ENCODE results near the gene SERPINB5. TPM values are rescaled to one million over a fixed set of nuclear protein-coding genes. Genes with fewer than 3 reads are reported as not detected.
"Not testable (repeated sequence)": the region's sequence is repeated elsewhere in the genome, so short reads cannot be mapped to it uniquely, and the experiment has no call there.

Gene SERPINB5
- total and polyA plus RNA-seq, 9 donors: 0.26 to 4.3 (median 0.76) TPM; not detected in 6

DNA sequence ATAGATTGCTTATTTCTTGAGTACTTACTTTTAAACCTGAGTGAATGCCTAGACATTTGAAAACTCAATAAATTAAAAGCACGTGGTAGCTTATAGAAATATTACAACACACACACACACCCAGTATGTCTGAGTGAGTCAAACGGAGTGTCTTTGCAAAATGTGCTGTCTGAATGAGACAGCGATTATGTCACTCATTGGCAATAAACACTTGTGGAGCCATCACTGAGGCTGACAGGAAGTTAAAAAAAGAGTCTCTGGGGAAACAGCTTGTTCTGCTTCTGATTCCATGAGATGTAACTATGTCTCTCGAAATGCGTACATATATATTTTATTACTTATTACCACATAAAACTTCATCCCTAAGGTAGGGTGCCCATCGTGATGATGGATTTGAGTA lies 32.2 kb upstream of the SERPINB5 start:
- peak; percentile 94 for DNase-seq
- WGBS (ENCODE audit: insufficient coverage): 20% methylated on average over 1 of the region's 6 CpGs
- H3K27me3 ChIP-seq (ENCODE audit: control insufficient read depth, insufficient read depth, low read length): no peaks in the 10 kb centered on the region
- no peaks in the 10 kb centered on the region for H3K9me3 ChIP-seq (replicated peaks; ENCODE audit: control insufficient read depth, low read depth, low read length)
- H3K27ac ChIP-seq (ENCODE audit: low read length): peak overlapping the region; percentile 5
- no peak overlapping the region for H3K4me3 ChIP-seq (ENCODE audit: low read length)
- H3K36me3 ChIP-seq (ENCODE audit: control insufficient read depth, insufficient read depth, low read length): no peaks in the 10 kb centered on the region
- H3K4me1 ChIP-seq (ENCODE audit: control insufficient read depth, insufficient read depth, low read length): no peaks in the 10 kb centered on the region

DNA sequence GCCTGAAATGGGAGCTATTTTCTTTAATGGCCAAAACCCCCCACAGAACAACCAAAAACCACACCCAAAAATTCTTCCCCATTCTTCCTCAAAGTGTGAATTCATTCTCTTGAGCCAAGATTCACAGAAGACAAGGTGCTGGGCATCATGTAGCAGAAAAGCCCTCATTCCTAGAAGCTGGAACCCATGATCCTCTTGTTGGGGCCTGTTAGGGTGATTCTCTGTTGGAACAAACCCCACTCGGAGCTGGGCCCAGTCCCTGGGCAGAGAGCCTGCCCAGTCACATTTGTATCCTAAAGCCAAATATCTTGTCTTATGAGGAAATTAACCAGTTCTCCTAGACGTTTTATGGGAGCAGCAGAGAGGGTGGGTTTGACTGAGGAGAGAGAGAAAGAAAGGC lies 31.7 kb upstream of the SERPINB5 start:
- H3K9me3 ChIP-seq (replicated peaks; ENCODE audit: control insufficient read depth, low read depth, low read length): no peaks in the 10 kb centered on the region
- H3K27me3 ChIP-seq (ENCODE audit: control insufficient read depth, insufficient read depth, low read length): no peaks in the 10 kb centered on the region
- no peak overlapping the region for H3K4me3 ChIP-seq (ENCODE audit: low read length)
- no CpG with 5 or more reads among the region's 2 CpGs for WGBS (ENCODE audit: insufficient coverage)
- DNase-seq: peak; percentile 51
- peak overlapping the region; percentile 5 for H3K27ac ChIP-seq (ENCODE audit: low read length)
- no peaks in the 10 kb centered on the region for H3K4me1 ChIP-seq (ENCODE audit: control insufficient read depth, insufficient read depth, low read length)
- no peaks in the 10 kb centered on the region for H3K36me3 ChIP-seq (ENCODE audit: control insufficient read depth, insufficient read depth, low read length)

- Histone ChIP-seq H3K27me3 (ENCODE audit: control insufficient read depth, insufficient read depth, low read length) (no peaks in the 10 kb centered on the region), H3K4me1 (ENCODE audit: control insufficient read depth, insufficient read depth, low read length) (no peaks in the 10 kb centered on the region), H3K36me3 (ENCODE audit: control insufficient read depth, insufficient read depth, low read length) (no peaks in the 10 kb centered on the region), H3K4me3 (ENCODE audit: low read length) (no peak overlapping the region), H3K27ac (ENCODE audit: low read length) (no peak overlapping the region), H3K9me3 (replicated peaks; ENCODE audit: control insufficient read depth, low read depth, low read length) (no peaks in the 10 kb centered on the region)
- DNase-seq: no peak
- 88% methylated on average over 3 of the region's 3 CpGs for WGBS (ENCODE audit: insufficient coverage)
Observed at GRCh38 chr18:63446266-63446665, 30.5 kb upstream of the SERPINB5 start.

- no peaks in the 10 kb centered on the region for H3K9me3 ChIP-seq (replicated peaks; ENCODE audit: control insufficient read depth, low read depth, low read length)
- 84% methylated on average over 4 of the region's 5 CpGs for WGBS (ENCODE audit: insufficient coverage)
- DNase-seq: no peak
Observed at GRCh38 chr18:63447066-63447465, 29.7 kb upstream of the SERPINB5 start.

DNA sequence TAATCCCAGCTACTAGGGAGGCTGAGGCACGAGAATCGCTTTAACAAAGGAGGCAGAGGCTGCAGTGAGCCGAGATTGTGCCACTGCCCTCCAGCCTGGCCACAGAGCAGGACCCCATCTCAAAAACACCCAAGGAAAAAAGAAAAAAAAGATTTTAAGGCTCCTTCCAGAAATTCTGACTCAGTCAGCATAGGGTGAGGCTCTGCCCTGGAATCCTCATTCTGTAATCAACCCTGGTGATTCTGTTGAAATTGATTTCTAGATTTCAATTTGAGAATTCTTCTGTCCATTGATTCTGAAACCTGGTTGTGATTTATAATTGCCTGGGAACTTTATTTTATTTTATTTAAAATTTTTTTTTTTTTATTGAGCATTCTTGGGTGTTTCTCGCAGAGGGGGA lies 27.3 kb upstream of the SERPINB5 start:
- Histone ChIP-seq H3K9me3 (replicated peaks; ENCODE audit: control insufficient read depth, low read depth, low read length) (no peaks in the 10 kb centered on the region), H3K36me3 (ENCODE audit: control insufficient read depth, insufficient read depth, low read length) (no peaks in the 10 kb centered on the region), H3K4me1 (ENCODE audit: control insufficient read depth, insufficient read depth, low read length) (no peaks in the 10 kb centered on the region), H3K4me3 (ENCODE audit: low read length) (no peak overlapping the region), H3K27ac (ENCODE audit: low read length) (no peak overlapping the region), H3K27me3 (ENCODE audit: control insufficient read depth, insufficient read depth, low read length) (no peaks in the 10 kb centered on the region)
- WGBS (ENCODE audit: insufficient coverage): no CpG with 5 or more reads among the region's 4 CpGs
- DNase-seq: no peak

More at GRCh38 chr18:63447066-63447465, 29.7 kb upstream of the SERPINB5 start:
- no peak overlapping the region for H3K27ac ChIP-seq (ENCODE audit: low read length)
- H3K36me3 ChIP-seq (ENCODE audit: control insufficient read depth, insufficient read depth, low read length): no peaks in the 10 kb centered on the region
- no peak overlapping the region for H3K4me3 ChIP-seq (ENCODE audit: low read length)
- H3K4me1 ChIP-seq (ENCODE audit: control insufficient read depth, insufficient read depth, low read length): no peaks in the 10 kb centered on the region
- H3K27me3 ChIP-seq (ENCODE audit: control insufficient read depth, insufficient read depth, low read length): no peaks in the 10 kb centered on the region

DNA sequence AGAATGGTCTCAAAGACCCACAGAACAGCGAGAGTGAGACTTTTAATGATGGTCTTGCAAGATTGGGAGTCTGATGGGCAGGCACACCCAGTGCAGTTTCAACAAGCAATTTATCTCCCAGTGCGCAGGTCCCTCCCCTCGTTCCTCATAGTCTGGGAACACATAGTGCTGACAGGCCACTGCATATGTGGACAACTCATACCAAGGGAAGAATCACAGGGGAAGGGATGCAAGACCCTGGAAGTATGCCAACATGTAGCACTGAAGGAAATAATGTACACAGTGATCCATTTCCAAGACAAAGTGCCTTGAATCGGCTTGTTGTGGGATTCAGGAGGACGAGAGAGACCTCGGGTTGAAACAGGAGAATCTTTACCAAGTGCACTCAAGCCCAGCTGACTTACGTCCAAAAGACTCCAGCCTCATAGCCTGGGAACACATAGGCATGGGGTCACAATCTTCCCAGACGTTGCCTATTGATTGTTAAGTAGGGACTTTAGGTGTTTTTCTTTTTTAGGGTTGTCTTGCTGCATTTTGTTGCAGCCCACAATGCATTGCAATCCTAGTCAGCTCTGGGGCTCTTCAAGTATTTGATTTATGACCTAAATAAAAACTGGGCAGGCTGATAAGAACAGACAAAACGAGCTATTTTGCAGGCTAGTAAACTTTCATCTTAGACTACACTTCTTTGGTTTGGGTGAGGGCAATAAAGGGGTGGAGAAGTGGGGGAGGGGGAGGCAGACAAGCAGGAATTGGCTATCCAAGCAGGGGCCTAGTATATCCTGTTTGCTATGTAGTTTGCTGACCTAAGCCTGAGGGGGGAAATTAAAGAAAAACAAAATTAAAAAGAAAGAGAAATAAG lies 24.7 kb upstream of the SERPINB5 start:
- no peak overlapping the region for H3K27ac ChIP-seq (ENCODE audit: low read length)
- peak; percentile 61 for DNase-seq
- WGBS (ENCODE audit: insufficient coverage): 0% methylated on average over 1 of the region's 9 CpGs

GRCh38 chr18:63452751-63453150 lies 24.0 kb upstream of the SERPINB5 start:
- H3K4me3 ChIP-seq (ENCODE audit: low read length); DNase-seq; H3K27me3 ChIP-seq (ENCODE audit: control insufficient read depth, insufficient read depth, low read length); H3K27ac ChIP-seq (ENCODE audit: low read length); H3K4me1 ChIP-seq (ENCODE audit: control insufficient read depth, insufficient read depth, low read length); H3K9me3 ChIP-seq (replicated peaks; ENCODE audit: control insufficient read depth, low read depth, low read length); H3K36me3 ChIP-seq (ENCODE audit: control insufficient read depth, insufficient read depth, low read length): not testable (repeated sequence)
- 84% methylated on average over 3 of the region's 5 CpGs for WGBS (ENCODE audit: insufficient coverage)

More for the DNA sequence above, 24.7 kb upstream of the SERPINB5 start:
- Histone ChIP-seq H3K9me3 (replicated peaks; ENCODE audit: control insufficient read depth, low read depth, low read length) (no peaks in the 10 kb centered on the region), H3K4me1 (ENCODE audit: control insufficient read depth, insufficient read depth, low read length) (no peaks in the 10 kb centered on the region), H3K36me3 (ENCODE audit: control insufficient read depth, insufficient read depth, low read length) (no peaks in the 10 kb centered on the region), H3K27me3 (ENCODE audit: control insufficient read depth, insufficient read depth, low read length) (no peaks in the 10 kb centered on the region), H3K4me3 (ENCODE audit: low read length) (no peak overlapping the region)

- H3K4me1 ChIP-seq (ENCODE audit: control insufficient read depth, insufficient read depth, low read length): no peaks in the 10 kb centered on the region
- no peaks in the 10 kb centered on the region for H3K9me3 ChIP-seq (replicated peaks; ENCODE audit: control insufficient read depth, low read depth, low read length)
- 94% methylated on average over 3 of the region's 8 CpGs for WGBS (ENCODE audit: insufficient coverage)
- no peaks in the 10 kb centered on the region for H3K27me3 ChIP-seq (ENCODE audit: control insufficient read depth, insufficient read depth, low read length)
- no peak for DNase-seq
- no peak overlapping the region for H3K4me3 ChIP-seq (ENCODE audit: low read length)
- H3K27ac ChIP-seq (ENCODE audit: low read length): no peak overlapping the region
- H3K36me3 ChIP-seq (ENCODE audit: control insufficient read depth, insufficient read depth, low read length): no peaks in the 10 kb centered on the region
Observed at GRCh38 chr18:63454497-63454896, 22.3 kb upstream of the SERPINB5 start.

GRCh38 chr18:63457977-63458376 lies 18.8 kb upstream of the SERPINB5 start:
- Histone ChIP-seq H3K36me3 (ENCODE audit: control insufficient read depth, insufficient read depth, low read length) (no peaks in the 10 kb centered on the region), H3K4me3 (ENCODE audit: low read length) (no peak overlapping the region), H3K9me3 (replicated peaks; ENCODE audit: control insufficient read depth, low read depth, low read length) (no peaks in the 10 kb centered on the region), H3K27ac (ENCODE audit: low read length) (no peak overlapping the region), H3K27me3 (ENCODE audit: control insufficient read depth, insufficient read depth, low read length) (no peaks in the 10 kb centered on the region), H3K4me1 (ENCODE audit: control insufficient read depth, insufficient read depth, low read length) (no peaks in the 10 kb centered on the region)
- DNase-seq: no peak
- no CpG with 5 or more reads among the region's 6 CpGs for WGBS (ENCODE audit: insufficient coverage)

DNA sequence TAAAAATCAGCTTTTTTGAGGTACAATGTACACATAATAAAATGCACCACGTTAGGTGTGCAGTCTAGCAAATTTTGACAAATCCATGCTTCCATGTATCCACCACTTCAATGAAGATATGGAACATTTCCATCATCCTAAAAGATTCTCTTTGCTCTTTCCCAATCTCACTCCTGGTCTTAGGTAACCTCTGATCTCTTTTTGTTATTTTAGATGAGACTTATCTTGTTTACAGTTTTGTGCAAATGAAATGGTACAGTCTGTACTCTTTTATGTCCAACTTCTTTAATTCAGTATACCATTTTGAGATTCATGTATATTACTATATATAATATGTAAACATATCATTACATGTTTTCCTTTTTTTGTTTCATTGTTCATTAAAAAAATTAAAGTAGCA lies 16.3 kb upstream of the SERPINB5 start:
- no CpG with 5 or more reads among the region's 1 CpG for WGBS (ENCODE audit: insufficient coverage)

More for the DNA sequence above, 16.3 kb upstream of the SERPINB5 start:
- Histone ChIP-seq H3K4me3 (ENCODE audit: low read length) (no peak overlapping the region), H3K27me3 (ENCODE audit: control insufficient read depth, insufficient read depth, low read length) (no peaks in the 10 kb centered on the region), H3K27ac (ENCODE audit: low read length) (no peak overlapping the region), H3K4me1 (ENCODE audit: control insufficient read depth, insufficient read depth, low read length) (no peaks in the 10 kb centered on the region), H3K36me3 (ENCODE audit: control insufficient read depth, insufficient read depth, low read length) (no peaks in the 10 kb centered on the region), H3K9me3 (replicated peaks; ENCODE audit: control insufficient read depth, low read depth, low read length) (no peaks in the 10 kb centered on the region)
- DNase-seq: no peak
